H1 (cell line): ENCODE measurements around the gene SHMT1. TPM values are rescaled to one million over a fixed set of nuclear protein-coding genes. Genes with fewer than 3 reads are reported as not detected.

Experiments used
- CTCF ChIA-PET: fragments of 300-600 bp; sonication (Branson Sonifier 250); formaldehyde crosslinking; loops from one replicate; lab custom pipeline; 2021; ENCODE audit not compliant: partially characterized antibody; lab: Charles Lee
- POLR2A ChIA-PET: fragments of 300-600 bp; sonication (Branson Sonifier 250); formaldehyde crosslinking; loops from one replicate; lab custom pipeline; 2021; ENCODE audit warnings: inconsistent platforms; ENCODE audit not compliant: partially characterized antibody; lab: Charles Lee
- DNase-seq, 2 experiments: peaks; one replicate each; pipeline versions ENCODE4 v3.0.0 to v3.0.0-alpha.2; 2010 to 2022; ENCODE audit warnings: low spot score in 2 of 2, low read depth in 1 of 2, mixed read lengths in 1 of 2
- FAIRE-seq: peaks from 2 replicates; lab custom pipeline; 2011; peaks lifted over from hg19 to GRCh38; lab: Jason Lieb, UNC
- H2AFZ ChIP-seq: 2 replicates; pipeline ENCODE4 v1.8.1; 2012; ENCODE audit warnings: low read length, inconsistent platforms
- H2AK5ac ChIP-seq: 2 replicates; pipeline ENCODE4 v1.6.1; 2013; ENCODE audit warnings: low read depth, low read length
- H2BK120ac ChIP-seq: replicated peaks from 2 replicates; pipeline ENCODE3; 2013; ENCODE audit warnings: low read depth, low read length, inconsistent platforms
- H2BK12ac ChIP-seq: 2 replicates; pipeline ENCODE4 v1.6.1; 2013; ENCODE audit warnings: low read depth, low read length
- H2BK15ac ChIP-seq: 2 replicates; pipeline ENCODE4 v1.6.1; 2013; ENCODE audit warnings: low read length
- H2BK20ac ChIP-seq: 2 replicates; pipeline ENCODE4 v1.6.1; 2013; ENCODE audit warnings: low read length
- H2BK5ac ChIP-seq: 2 replicates; pipeline ENCODE4 v1.6.1; 2013; ENCODE audit warnings: low read depth, low read length
- H3K14ac ChIP-seq: 2 replicates; pipeline ENCODE4 v1.6.1; 2013; ENCODE audit warnings: inconsistent platforms; ENCODE audit not compliant: insufficient read length
- H3K18ac ChIP-seq: 2 replicates; pipeline ENCODE4 v1.6.1; 2013; ENCODE audit warnings: low read length; ENCODE audit errors: extremely low read depth
- H3K23ac ChIP-seq: 2 replicates; pipeline ENCODE4 v1.6.1; 2013; ENCODE audit warnings: inconsistent platforms; ENCODE audit not compliant: insufficient read length
- H3K23me2 ChIP-seq: 2 replicates; pipeline ENCODE4 v1.6.1; 2013; ENCODE audit warnings: low read depth, low read length
- H3K27ac ChIP-seq: 2 replicates; pipeline ENCODE4 v1.6.1; 2011; ENCODE audit warnings: low read depth, low read length, inconsistent platforms
- H3K27me3 ChIP-seq, 4 experiments: replicated peaks in 1 of 4; 1 replicate in 1 of 4; 2 replicates in 3 of 4; pipeline versions ENCODE4 v1.6.1 to v1.8.1; 2011 to 2013; ENCODE audit warnings: low read length in 3 of 4, mild to moderate bottlenecking in 3 of 4, inconsistent platforms in 2 of 4, mixed read lengths in 2 of 4, moderate library complexity in 1 of 4; ENCODE audit not compliant: control insufficient read depth in 3 of 4, insufficient read depth in 3 of 4; ENCODE audit errors: extremely low read depth in 1 of 4
- H3K36me3 ChIP-seq, 4 experiments: 2 replicates each; pipeline versions ENCODE4 v1.6.1 to v1.8.1; 2011 to 2013; ENCODE audit warnings: mild to moderate bottlenecking in 4 of 4, low read length in 3 of 4, moderate library complexity in 2 of 4, control low read depth in 1 of 4, inconsistent platforms in 1 of 4; ENCODE audit not compliant: insufficient read depth in 4 of 4, control insufficient read depth in 2 of 4
- H3K4ac ChIP-seq: replicated peaks from 2 replicates; pipeline ENCODE3; 2013; ENCODE audit warnings: low read length, low read depth, mixed read lengths, inconsistent platforms; ENCODE audit not compliant: insufficient read length
- H3K4me1 ChIP-seq, 4 experiments: replicated peaks in 1 of 4; 1 replicate in 1 of 4; 2 replicates in 3 of 4; pipeline versions ENCODE4 v1.6.1 to v1.8.1; 2011 to 2013; ENCODE audit warnings: low read length in 3 of 4, inconsistent platforms in 2 of 4, mixed read lengths in 1 of 4; ENCODE audit not compliant: insufficient read depth in 4 of 4, control insufficient read depth in 3 of 4
- H3K4me2 ChIP-seq, 2 experiments: 2 replicates each; pipeline versions ENCODE4 v1.6.1 to v1.8.1; 2011 to 2013; ENCODE audit warnings: low read depth in 2 of 2, low read length in 2 of 2, control low read depth in 1 of 2, inconsistent platforms in 1 of 2, mild to moderate bottlenecking in 1 of 2; ENCODE audit not compliant: insufficient read depth in 1 of 2
- H3K4me3 ChIP-seq, 4 experiments: fragments of 200-600, 300-600 bp in 1 of 4; sonication (generic), shearing (Covaris generic), sonication (Bioruptor Twin) in 1 of 4; 2 replicates each; pipeline versions ENCODE4 v1.5.1 to v1.8.1; 2011 to 2016; ENCODE audit warnings: low read length in 4 of 4, low read depth in 3 of 4, control low read depth in 2 of 4, inconsistent platforms in 2 of 4, mild to moderate bottlenecking in 2 of 4, mixed read lengths in 1 of 4, moderate library complexity in 1 of 4; ENCODE audit not compliant: insufficient read depth in 2 of 4; ENCODE audit errors: extremely low read depth in 1 of 4
- H3K56ac ChIP-seq: replicated peaks from 2 replicates; pipeline ENCODE3; 2013; ENCODE audit warnings: low read depth, mild to moderate bottlenecking, mixed read lengths, low read length, inconsistent platforms; ENCODE audit not compliant: insufficient read length
- H3K79me1 ChIP-seq: 2 replicates; pipeline ENCODE4 v1.6.1; 2013; ENCODE audit warnings: low read depth, low read length, control low read depth
- H3K79me2 ChIP-seq, 2 experiments: 2 replicates each; pipeline versions ENCODE4 v1.6.1 to v1.8.1; 2012 to 2013; ENCODE audit warnings: low read length in 2 of 2, mild to moderate bottlenecking in 2 of 2, inconsistent platforms in 1 of 2; ENCODE audit not compliant: insufficient read depth in 2 of 2, control insufficient read depth in 1 of 2
- H3K9ac ChIP-seq, 4 experiments: replicated peaks in 1 of 4; 1 replicate in 1 of 4; 2 replicates in 3 of 4; pipeline versions ENCODE4 v1.6.1 to v1.8.1; 2011 to 2013; ENCODE audit warnings: low read depth in 3 of 4, low read length in 3 of 4, control low read depth in 2 of 4, mild to moderate bottlenecking in 2 of 4, moderate library complexity in 2 of 4, inconsistent platforms in 1 of 4; ENCODE audit errors: extremely low read depth in 1 of 4
- H3K9me3 ChIP-seq, 2 experiments: 2 replicates each; pipeline versions ENCODE4 v1.6.1 to v1.8.1; 2012 to 2013; ENCODE audit warnings: mild to moderate bottlenecking in 2 of 2, moderate library complexity in 2 of 2, control low read depth in 1 of 2, inconsistent platforms in 1 of 2, low read depth in 1 of 2, low read length in 1 of 2, mixed read lengths in 1 of 2; ENCODE audit not compliant: insufficient read depth in 2 of 2
- H4K20me1 ChIP-seq, 2 experiments: replicated peaks in 1 of 2; 2 replicates each; pipeline versions ENCODE3 to v1.8.1; 2011 to 2013; ENCODE audit warnings: inconsistent platforms in 2 of 2, low read length in 2 of 2, mild to moderate bottlenecking in 1 of 2; ENCODE audit not compliant: insufficient read depth in 2 of 2, control insufficient read depth in 1 of 2
- H4K5ac ChIP-seq: 2 replicates; pipeline ENCODE4 v1.6.1; 2013; ENCODE audit warnings: low read length, low read depth, mixed read lengths, inconsistent platforms; ENCODE audit not compliant: insufficient read length
- H4K8ac ChIP-seq: 2 replicates; pipeline ENCODE4 v1.8.0; 2013; ENCODE audit warnings: mild to moderate bottlenecking, moderate library complexity, low read length, inconsistent platforms; ENCODE audit not compliant: insufficient read depth; ENCODE audit errors: extremely low read depth
- H4K91ac ChIP-seq: replicated peaks from 2 replicates; pipeline ENCODE3; 2013; ENCODE audit warnings: low read length, mixed read lengths, inconsistent platforms; ENCODE audit not compliant: insufficient read length
- CHD1 ChIP-seq: IDR thresholded peaks from 2 replicates; pipeline ENCODE4 v1.6.1; 2012; ENCODE audit warnings: low read depth, low read length, improper control_type of control experiment
- MAFK ChIP-seq: IDR thresholded peaks from 2 replicates; pipeline ENCODE4 v1.6.1; 2012; ENCODE audit warnings: low read depth, mild to moderate bottlenecking, improper control_type of control experiment, low read length
- POLR2A ChIP-seq, 2 experiments: IDR thresholded peaks; 1 replicate in 1 of 2; 2 replicates in 1 of 2; pipeline ENCODE4 v1.6.1; 2011; ENCODE audit warnings: low read depth in 2 of 2, low read length in 2 of 2, mild to moderate bottlenecking in 2 of 2; ENCODE audit errors: control extremely low read depth in 1 of 2
- RFX5 ChIP-seq: IDR thresholded peaks from 2 replicates; pipeline ENCODE4 v1.6.1; 2011; ENCODE audit warnings: low read depth, low read length, improper control_type of control experiment, borderline replicate concordance
- SIN3A ChIP-seq, 2 experiments: IDR thresholded peaks in 1 of 2; conservative IDR thresholded peaks in 1 of 2; 2 replicates each; pipeline ENCODE4 v1.6.1; 2011 to 2012; ENCODE audit warnings: low read length in 2 of 2, improper control_type of control experiment in 1 of 2, low read depth in 1 of 2, mild to moderate bottlenecking in 1 of 2
- YY1 ChIP-seq: IDR thresholded peaks from 2 replicates; pipeline ENCODE4 v1.6.1; 2011; ENCODE audit warnings: low read depth, mild to moderate bottlenecking, low read length
- WGBS, 2 experiments: shearing (Covaris generic) in 1 of 2; methylation state at CpG; one replicate each; pipeline versions ENCODE4 v1.1.6 to v1.1.7; 2013 to 2015; ENCODE audit warnings: low lambda C conversion rate in 2 of 2, mixed read lengths in 2 of 2, inconsistent platforms in 1 of 2, low coverage in 1 of 2, missing lambda C conversion rate in 1 of 2; ENCODE audit not compliant: insufficient replicate concordance in 2 of 2, insufficient coverage in 1 of 2, insufficient read length in 1 of 2; ENCODE audit errors: extremely low coverage in 1 of 2, missing lambda C conversion rate in 1 of 2; 5-methylcytosine and 5-hydroxymethylcytosine counted together
- polyA plus RNA-seq, 7 experiments: library from polyadenylated mRNA; depleted of rRNA in 3 of 7; stranded (reverse) in 5 of 7; unstranded in 2 of 7; fragments of >200 nt in 5 of 7; fragments of 200-250 nt in 2 of 7; gene quantifications; 1 replicate in 5 of 7; 2 replicates in 1 of 7; 4 replicates in 1 of 7; pipeline versions ENCODE4 v1.2.1 to v1.2.3, GENCODE V29; 2011 to 2013; ENCODE audit warnings: missing spikeins in 2 of 7, mixed read lengths in 2 of 7
- total RNA-seq: library from RNA; stranded (reverse); fragmentation: NEBNext Ultra II Directional; extraction: Animal tissue kit (Norgen Biotek cat#: 25700); gene quantifications from 2 replicates; pipeline ENCODE4 v1.2.1, GENCODE V29; 2021
- TF ChIP-seq, protein P1 (sequence below): IDR thresholded peaks from 2 replicates; pipeline ENCODE4 v1.6.1; 2012; ENCODE audit warnings: inconsistent platforms

SHMT1 gene
- total and polyA plus RNA-seq, 2 of the 8 experiments (the other 6 are each of a cell fraction or from before 2014, with no cell fraction given), result 30.7 to 39.3 TPM

DNA sequence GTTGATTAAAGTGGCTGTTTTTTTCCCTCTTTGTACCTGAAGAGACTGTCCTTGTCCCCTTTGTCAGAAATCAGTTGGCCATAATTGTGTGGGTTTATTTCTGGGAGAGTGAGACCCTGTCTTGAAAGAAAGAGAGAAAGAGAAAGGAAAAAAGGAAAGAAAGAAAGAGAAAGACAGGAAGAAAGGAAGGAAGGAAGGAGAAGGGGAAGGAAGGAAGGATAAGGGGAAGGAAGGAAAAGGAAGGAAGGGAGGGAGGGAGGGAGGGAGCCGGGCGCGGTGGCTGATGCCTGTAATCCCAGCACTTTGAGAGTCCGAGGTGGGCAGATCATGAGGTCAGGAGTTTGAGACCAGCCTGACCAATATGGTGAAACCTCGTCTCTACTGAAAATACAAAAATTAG is 7.4 kb upstream of the SHMT1 start:
- Histone ChIP-seq H2BK15ac (no peak overlapping the region), H3K27me3 (no peaks in the 10 kb centered on the region), H3K9ac (no peak overlapping the region), H4K20me1 (no peaks in the 10 kb centered on the region), H3K79me1 (no peaks in the 10 kb centered on the region), H3K23me2 (no peaks in the 10 kb centered on the region), H4K5ac (no peak overlapping the region), H4K91ac (no peak overlapping the region), H3K56ac (no peak overlapping the region), H3K36me3 (no peaks in the 10 kb centered on the region), H3K14ac (no peak overlapping the region), H2AK5ac (no peak overlapping the region), H3K4ac (no peak overlapping the region), H3K4me1 (no peaks in the 10 kb centered on the region), H3K79me2 (no peaks in the 10 kb centered on the region), H3K4me2 (no peak overlapping the region), H2BK120ac (no peak overlapping the region), H2AFZ (no peak overlapping the region), H2BK12ac (no peak overlapping the region), H3K18ac (no peak overlapping the region), H4K8ac (no peak overlapping the region), H2BK5ac (no peak overlapping the region), H3K4me3 (no peak overlapping the region), H3K27ac (no peak overlapping the region), H3K9me3 (peaks cover 0 to 5% of the 10 kb centered on the region in 2 experiments; a peak in 1 of 4 replicates), H3K23ac (no peak overlapping the region), H2BK20ac (no peak overlapping the region)
- CTCF ChIA-PET, result no interaction called here
- FAIRE-seq, result no peak
- TF ChIP-seq YY1, result no peak
- no peak for TF ChIP-seq CHD1
- TF ChIP-seq MAFK, result no peak
- TF ChIP-seq, protein P1, sequence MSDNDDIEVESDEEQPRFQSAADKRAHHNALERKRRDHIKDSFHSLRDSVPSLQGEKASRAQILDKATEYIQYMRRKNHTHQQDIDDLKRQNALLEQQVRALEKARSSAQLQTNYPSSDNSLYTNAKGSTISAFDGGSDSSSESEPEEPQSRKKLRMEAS, result no peak
- no peak for TF ChIP-seq POLR2A (IDR thresholded peaks at IDR 0.05; ENCODE audit: control extremely low read depth in 1 of 2, low read depth in 2 of 2, low read length in 2 of 2)
- TF ChIP-seq SIN3A (conservative IDR thresholded peaks at IDR 0.05 in 1 of 2, IDR thresholded peaks at IDR 0.05 in 1 of 2; ENCODE audit: low read depth in 1 of 2, low read length in 2 of 2), result no peak
- TF ChIP-seq RFX5, result no peak
- POLR2A ChIA-PET, result interaction anchor here (0.7 to 1.0 kb wide), 2 partner anchors 8 to 99 kb away, joined by 3 read pairs; no protein-coding TSS in a partner anchor
- DNase-seq, result no peak
- WGBS, 2 experiments, result no CpG with 5 or more reads among the region's 5 CpGs
